Left cardiac atrium (tissue), 4 donors: ENCODE data around the gene MOSMO. TPM values are rescaled to one million over a fixed set of nuclear protein-coding genes. Genes with fewer than 3 reads are reported as not detected.

Experiments
- ATAC-seq, 2 donors: fragments of 200-7000 bp; cut with Tn5 transposase; one replicate each; pipeline ENCODE4 v1.9.1; 2020; ENCODE audit warnings: mild to moderate bottlenecking in 2 of 2, moderate library complexity in 2 of 2
- DNase-seq: peaks from one replicate; pipeline ENCODE4 v3.0.0-alpha.2; 2020
- intact Hi-C, 2 donors: fragments of 100-400 bp; cut with DNase I; formaldehyde crosslinking; loops; one replicate each; pipeline versions ENCODE4 v1.14.1 to v1.15.1; 2022 to 2023
- long read RNA-seq: library from polyadenylated mRNA; unstranded; transcript quantifications from one replicate; pipeline ENCODE4 v2.0.0, GENCODE V29; 2021
- total RNA-seq, 2 donors: library from RNA; stranded (reverse); fragmentation: NEBNext Ultra II Directional; extraction: Animal tissue kit (Norgen Biotek cat#: 25700); gene quantifications; one replicate each; pipeline ENCODE4 v1.2.1, GENCODE V29; 2021
- donor health status: DM: no; HTN: yes; CAD: no.
- donor health status: DM: no; HTN: yes; CAD: no; lungs with severe emphysema.
- donor health status: DM: yes; HTN: yes; CAD: no.
- donor health status: Dilated cardiomyopathy.

The MOSMO gene
- 10 to 100 TPM; 10.3 to 12.7 TPM for total RNA-seq
- long read RNA-seq, partial matches to known transcripts, result 0 of 3 reads
- long read RNA-seq, other reads (novel, unspliced or antisense), result 3 of 3 reads

DNA sequence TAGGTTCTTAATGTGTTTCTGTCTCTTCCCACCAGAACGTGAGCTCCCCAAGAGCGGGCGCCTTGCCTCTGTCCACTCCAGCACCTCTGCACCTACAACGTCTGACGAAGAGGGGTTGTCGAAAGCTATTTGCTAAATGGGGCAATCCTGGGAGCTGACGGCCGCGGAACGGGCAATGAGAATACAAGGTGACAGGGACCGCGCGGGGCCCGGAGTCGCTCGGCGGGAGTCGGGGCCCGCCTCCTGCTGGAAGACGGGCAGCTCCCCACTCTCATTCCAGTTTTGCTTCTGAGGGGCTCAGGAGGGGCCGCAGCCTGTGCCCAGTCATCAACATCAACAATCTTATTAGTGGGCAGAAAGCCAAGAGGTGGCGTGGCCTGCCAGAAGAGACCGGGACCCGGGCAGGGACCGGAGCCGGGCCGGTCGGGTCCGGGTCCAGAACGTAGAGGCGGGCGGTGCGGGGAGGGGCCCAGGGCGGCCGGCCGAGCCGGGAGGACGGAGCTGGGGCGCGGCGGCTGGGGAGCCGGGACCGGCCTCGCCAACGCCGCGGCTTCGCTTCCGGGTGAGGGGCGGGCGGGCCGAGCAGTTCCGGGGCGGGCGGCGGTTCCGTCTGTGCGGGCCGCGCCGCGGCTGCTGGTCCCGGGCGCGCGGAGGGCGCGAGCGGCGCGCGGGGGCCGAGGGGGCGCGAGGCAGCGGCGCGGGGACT is at the start of gene MOSMO:
Gene MOSMO (plus strand): TSS at position 603 of the 706 bp plus-strand sequence. CDS start 191 bp downstream, outside the sequence.
- intact Hi-C loops, result no loop called here
- ATAC-seq (peak; percentile 96 to 98), DNase-seq (peak; percentile 75)

GRCh38 chr16:21959050-21959449 is 48.9 kb upstream of the MOSMO start:
- DNase-seq, result no peak
- ATAC-seq, result no peak
- intact Hi-C loops, result no loop called here

DNA sequence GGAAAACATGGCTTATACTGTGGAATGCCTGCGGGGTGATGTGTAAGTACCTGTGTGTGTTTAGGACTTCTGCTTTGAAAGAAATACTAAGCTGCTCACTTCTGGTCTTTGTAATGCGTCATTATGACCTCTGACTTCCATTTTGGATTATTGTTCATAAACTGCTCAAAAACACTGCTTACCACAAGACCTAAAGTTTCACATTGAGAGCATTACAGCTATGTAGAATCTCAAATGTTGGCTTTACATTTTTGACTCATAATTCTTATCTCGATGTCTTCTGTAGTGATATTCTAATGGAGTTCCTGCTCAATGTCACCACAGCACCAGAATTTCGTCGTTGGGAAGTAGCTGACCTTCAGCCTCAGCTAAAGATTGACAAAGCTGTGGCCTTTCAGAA is 45.4 kb upstream of the MOSMO start:
- DNase-seq (no peak), ATAC-seq (no peak)
- intact Hi-C loops, result no loop called here

GRCh38 chr16:21963887-21964286 is 44.0 kb upstream of the MOSMO start:
- intact Hi-C loops, result no loop called here
- DNase-seq (no peak), ATAC-seq (no peak)

DNA sequence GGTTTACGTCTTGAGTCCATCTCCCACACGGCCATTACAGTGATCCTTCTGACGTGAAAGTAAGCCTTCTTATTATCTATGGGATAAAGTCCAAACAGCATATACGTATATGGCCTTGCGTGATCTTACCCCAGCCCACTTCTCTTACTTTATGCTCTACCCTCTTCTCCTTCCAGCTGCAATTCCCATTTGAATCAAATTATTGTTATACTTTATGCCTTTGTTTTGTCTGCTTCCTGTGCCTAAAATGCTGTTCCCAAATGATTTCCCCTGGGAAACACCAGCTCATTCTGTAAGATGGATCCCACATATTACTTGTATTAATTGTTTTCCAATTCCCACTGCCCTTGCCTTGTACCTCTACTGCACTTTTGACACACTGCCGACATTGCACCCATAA is 43.6 kb upstream of the MOSMO start:
- DNase-seq (no peak), ATAC-seq (no peak)
- intact Hi-C loops, result no loop called here

- intact Hi-C loops, result no loop called here
- ATAC-seq, result no peak
- no peak for DNase-seq
These were observed 36.1 kb upstream of the MOSMO start for GRCh38 chr16:21971856-21972255.

DNA sequence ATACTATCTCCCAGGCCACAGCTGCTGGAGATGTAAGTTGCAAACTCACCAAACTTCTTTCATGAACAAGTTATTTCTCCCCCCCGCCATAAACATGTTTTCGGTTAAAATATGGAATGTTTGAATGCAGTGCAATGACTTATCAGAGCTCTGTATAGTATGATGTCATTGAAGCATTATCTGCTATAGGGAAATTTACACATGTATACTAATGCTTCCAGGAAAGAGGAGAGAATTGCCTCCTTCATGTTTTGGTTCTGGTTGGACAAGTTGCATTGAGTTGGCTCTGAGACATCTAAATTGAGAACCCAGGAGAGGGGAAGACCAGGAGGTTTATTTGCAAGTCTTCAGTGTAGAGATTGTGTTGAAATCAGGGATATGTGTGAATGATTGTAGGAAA is 34.0 kb upstream of the MOSMO start:
- ATAC-seq, result no peak
- DNase-seq, result no peak
- intact Hi-C loops, result no loop called here

DNA sequence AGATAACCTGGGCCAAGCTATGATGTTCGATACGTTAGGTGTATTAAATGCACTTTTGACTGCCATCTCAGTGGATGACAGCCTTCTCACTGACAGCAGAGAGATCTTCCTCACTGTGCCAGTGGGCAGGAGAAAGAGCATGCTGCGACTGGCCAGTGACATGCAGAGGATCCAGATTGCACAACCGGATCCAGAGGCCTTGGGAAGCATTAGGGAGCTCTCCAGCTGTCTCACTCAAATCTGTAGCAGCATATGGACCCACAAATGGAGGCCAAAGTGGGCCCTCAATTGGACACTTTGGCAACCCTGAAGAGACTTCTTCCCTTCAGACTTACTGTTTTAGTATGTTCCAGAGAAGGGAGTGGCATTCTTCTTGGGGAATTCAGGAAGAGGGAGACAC is 27.9 kb upstream of the MOSMO start:
- DNase-seq, result no peak
- intact Hi-C loops, result no loop called here
- ATAC-seq, result no peak

DNA sequence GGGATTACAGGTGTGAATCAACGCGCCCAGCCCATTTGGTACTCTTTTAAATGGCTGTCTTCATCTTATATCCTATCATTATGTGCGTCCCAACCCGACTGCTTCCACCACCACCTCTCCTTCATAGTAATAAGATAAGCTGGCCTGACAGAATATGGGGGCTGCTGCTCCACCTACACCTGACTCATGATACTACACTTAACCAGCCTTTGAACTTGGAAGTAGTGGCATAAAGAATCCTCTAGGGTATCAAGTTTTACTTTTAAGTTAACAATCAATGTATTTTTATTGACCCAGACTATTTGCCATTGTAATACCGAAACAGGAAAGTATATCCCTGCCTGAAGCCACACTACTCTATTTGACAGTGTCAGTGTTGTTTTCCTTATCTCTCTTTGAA is 25.8 kb upstream of the MOSMO start:
- no peak for DNase-seq
- intact Hi-C loops, result no loop called here
- ATAC-seq, result no peak

GRCh38 chr16:21984062-21984461 is 23.8 kb upstream of the MOSMO start:
- intact Hi-C loops, result no loop called here
- DNase-seq (no peak), ATAC-seq (no peak)

DNA sequence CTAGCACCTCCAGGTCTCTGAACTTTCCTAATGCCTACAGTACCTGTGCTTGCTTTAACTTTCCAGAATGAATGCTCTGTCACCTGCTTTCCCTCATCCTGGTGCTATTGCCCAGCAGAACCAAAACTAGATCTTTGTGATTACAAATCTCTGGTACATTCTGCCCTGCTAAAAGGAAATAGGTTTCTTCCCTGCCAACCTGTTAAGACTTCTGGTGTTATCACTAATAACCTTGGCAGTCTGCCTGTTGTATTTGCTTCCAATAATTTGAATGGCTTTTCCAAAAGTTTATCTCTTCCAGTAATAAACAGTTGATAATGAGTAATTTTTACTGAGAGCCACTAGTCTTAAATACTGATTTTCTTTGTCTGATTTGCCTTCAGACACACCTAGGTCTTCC is 22.4 kb upstream of the MOSMO start:
- intact Hi-C loops, result no loop called here
- no peak for DNase-seq
- no peak for ATAC-seq

DNA sequence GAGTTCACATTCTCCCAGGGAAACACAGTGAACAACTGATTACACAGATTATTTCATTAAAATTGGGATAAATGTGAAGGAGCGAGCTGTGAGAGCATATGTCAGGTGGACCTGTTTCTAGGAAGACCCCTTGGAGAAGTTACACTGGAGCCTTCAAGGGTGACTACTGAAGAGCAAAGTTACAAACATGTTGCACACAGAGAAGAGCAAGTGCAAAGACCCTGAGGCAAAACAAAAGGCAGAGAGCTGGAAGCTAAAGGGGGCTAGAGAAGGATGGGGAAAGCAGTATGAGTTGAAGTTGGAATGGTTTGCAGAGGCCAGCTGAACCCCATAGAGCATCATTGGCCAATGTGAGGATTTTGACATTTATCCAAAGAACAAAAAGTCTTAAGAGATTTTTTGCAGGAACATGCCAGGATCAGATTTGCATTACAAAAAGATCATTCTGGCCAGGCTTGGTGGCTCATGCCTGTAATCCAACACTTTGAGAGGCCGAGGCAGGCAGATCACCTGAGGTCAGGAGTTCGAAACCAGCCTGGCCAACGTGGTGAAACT is 21.1 kb upstream of the MOSMO start:
- intact Hi-C loops, result no loop called here
- peak; percentile 8 to 25 for ATAC-seq
- DNase-seq, result no peak

DNA sequence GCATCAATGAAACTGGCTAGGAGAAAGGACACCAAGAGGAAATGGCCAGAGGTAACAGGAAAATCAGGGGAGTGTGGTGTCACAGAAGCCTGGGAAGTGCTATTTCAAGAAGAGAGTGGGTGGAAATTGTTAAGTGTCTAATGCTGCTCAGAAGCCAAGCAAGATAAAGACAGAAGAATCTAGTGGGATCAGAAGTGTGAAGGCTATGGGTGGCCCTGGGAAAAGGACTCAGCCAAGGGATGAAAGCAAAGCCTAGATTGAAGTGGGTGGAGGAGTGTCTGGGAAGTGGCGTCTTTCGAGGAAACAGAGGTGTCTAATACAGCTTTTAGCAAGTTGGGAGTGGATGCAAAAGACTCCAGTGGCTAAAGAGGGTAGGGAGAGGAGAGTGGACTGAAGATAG is 20.4 kb upstream of the MOSMO start:
- no peak for DNase-seq
- peak; percentile 54 to 63 for ATAC-seq
- intact Hi-C loops, result no loop called here

GRCh38 chr16:21989133-21989532 is 18.8 kb upstream of the MOSMO start:
- ATAC-seq, result no peak
- no peak for DNase-seq
- intact Hi-C loops, result no loop called here

GRCh38 chr16:21989751-21990150 is 18.2 kb upstream of the MOSMO start:
- no peak for DNase-seq
- intact Hi-C loops, result no loop called here
- no peak for ATAC-seq

DNA sequence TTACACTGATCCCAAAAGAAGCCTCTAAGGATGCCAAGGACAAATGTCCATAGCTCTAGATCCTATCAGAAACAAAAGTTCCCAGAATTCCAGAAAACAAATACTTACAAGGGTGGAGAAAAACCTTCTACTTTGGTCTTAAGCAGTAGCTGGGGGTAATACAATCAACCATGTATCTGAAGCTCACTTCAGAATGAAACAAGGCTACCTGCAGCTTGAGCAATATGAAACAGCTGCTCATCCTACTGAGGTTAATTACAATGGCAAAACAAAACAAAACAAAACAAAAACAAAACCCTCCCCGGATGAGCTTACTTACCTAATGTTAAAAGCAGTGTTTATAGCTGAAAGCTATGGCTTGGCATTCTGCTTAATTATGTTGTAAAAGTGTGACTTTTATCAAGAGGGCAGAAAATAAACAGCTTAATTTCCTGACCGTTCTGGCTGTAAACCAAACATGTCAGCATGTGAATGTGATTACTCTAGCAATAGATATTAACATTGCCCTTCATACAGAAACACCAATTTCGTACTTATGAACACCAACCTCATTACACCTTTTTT is 17.4 kb upstream of the MOSMO start:
- DNase-seq, result no peak
- ATAC-seq, result no peak
- intact Hi-C loops, result no loop called here

- intact Hi-C loops, result no loop called here
- no peak for DNase-seq
- no peak for ATAC-seq
These were observed 16.3 kb upstream of the MOSMO start for GRCh38 chr16:21991621-21992020.

DNA sequence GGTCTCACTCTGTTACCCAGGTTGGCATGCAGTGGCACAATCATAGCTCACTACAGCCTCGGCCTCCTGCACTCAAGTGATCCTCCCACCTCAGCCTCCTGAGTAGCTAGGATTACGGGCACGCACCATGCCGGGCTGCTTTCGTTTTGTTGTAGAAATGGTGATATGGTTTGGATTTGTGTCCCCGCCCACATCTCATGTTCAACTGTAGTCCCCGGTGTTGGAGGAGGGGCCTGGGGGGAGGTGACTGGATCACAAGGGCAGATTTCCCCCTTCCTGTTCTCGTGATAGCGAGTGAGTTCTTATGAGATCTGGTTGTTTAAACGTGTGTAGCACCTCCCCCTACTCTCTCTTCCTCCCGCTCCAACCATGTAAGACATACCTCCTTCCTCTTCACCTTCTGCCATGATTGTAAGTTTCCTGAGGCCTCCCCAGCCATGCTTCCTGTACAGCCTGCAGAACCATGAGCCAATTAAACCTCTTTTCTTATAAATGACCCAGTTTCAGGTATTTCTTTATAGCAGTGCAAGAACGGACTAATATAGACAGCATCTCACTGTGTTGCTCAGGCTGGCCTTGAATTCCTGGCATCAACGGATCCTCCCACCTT is 12.9 kb upstream of the MOSMO start:
- no peak for DNase-seq
- ATAC-seq, result no peak
- intact Hi-C loops, result no loop called here

DNA sequence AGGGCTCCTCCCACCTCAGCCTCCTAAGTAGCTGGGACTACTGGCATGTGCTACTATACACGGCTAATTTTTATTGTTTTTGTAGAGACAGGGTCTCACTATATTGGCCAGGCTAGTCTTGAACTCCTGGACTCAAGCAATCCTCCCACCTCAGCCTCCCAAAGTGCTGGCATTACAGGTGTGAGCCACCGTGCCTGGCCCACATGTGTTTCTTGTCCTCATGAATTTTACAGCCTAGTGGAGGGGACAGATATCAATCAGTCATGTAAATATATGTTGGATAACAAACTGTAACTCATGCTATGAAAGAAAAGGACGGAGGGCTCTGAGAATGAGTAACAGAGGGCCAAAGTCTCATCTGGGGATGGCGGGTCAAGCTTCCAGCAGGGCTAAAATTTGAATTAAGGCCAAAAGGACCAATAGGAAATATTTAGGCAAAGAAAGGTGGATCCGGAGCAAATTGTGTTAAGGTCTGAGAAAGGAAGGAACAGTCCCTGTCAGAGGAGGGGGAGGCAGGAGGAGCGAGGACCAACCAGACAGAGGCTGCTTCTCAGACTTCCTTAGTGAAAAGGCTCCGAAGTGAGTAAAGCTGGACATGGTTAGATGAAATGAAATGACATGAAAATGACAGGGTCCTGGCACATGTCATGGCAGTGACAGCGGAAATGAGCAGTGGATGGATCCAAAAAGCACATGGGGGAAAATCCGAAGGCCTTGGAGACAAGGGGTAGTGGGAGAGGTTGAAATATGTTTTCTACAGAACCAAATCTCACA is 10.8 kb upstream of the MOSMO start:
- no peak for ATAC-seq

More for the DNA sequence above, 10.8 kb upstream of the MOSMO start:
- no peak for DNase-seq
- intact Hi-C loops, result no loop called here
